ENCODE measurements around the gene STT3B.

- TF ChIP-seq CTCF (conservative IDR thresholded peaks at IDR 0.05; ENCODE audit: low read depth, low read length) (no peak), POLR2A (IDR thresholded peaks at IDR 0.05; ENCODE audit: low read depth, low read length) (no peak), BHLHE40 (IDR thresholded peaks at IDR 0.05; ENCODE audit: low read depth, low read length) (no peak), MAZ (IDR thresholded peaks at IDR 0.05; ENCODE audit: borderline replicate concordance, low read depth, low read length) (no peak), SMC3 (IDR thresholded peaks at IDR 0.05; ENCODE audit: low read depth, low read length) (no peak), CHD1 (IDR thresholded peaks at IDR 0.05; ENCODE audit: low read depth, low read length) (no peak), USF2 (IDR thresholded peaks at IDR 0.05; ENCODE audit: low read depth, low read length) (no peak), NFE2L2 (IDR thresholded peaks at IDR 0.05; ENCODE audit: low read depth, low read length) (no peak), MXI1 (IDR thresholded peaks at IDR 0.05; ENCODE audit: borderline replicate concordance, low read depth, low read length) (no peak), RCOR1 (IDR thresholded peaks at IDR 0.05; ENCODE audit: insufficient replicate concordance, low read length) (no peak), RFX5 (IDR thresholded peaks at IDR 0.05; ENCODE audit: low read depth, low read length) (no peak)
These were observed 141.2 kb downstream of the STT3B start for GRCh38 chr3:31673950-31674349.
